Measurements from ENCODE around the gene CSNK1D.
"Not testable (repeated sequence)": the region's sequence is repeated elsewhere in the genome, so short reads cannot be mapped to it uniquely, and the experiment has no call there.

Gene CSNK1D

DNA sequence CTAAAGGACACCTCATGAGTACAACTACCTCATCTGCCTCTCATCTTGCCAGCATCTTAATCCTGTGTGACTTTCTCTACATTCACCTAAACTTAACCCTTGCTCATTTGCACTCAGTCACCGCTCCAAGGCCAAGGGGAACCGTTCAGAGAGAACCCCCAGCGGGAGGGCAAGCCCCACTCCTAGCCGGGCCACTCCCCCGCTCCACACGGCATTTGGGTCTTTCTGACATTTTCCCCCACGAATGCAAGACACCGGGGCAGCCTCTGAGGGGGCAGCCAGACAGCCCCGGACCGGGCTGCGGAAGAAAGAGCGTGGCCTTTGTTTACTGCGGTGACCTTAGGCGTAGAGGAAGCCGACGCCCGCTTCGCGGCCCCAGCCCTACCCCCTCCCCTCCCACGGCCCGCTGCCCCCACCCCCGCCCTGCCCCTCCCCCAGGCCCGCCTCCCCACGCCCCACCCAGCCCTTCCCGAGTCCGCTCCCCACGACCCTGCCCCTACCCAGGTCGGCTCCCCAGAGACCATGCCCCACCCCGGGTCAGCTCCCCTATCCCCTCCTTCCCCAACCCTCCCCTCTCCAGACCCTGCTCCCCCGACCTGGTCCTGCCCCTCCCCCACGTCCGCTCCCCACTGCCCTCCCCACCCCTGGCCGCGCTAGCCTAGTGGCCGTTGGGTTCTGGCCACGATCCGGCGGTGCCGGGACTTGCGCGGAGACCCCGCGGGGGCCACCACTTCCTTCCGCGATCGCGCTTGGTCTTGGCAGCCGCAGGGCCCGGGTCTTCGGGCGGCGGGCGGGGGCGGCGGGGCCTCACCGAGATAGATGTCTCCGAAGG lies 789 bp downstream of the CSNK1D start:
- DNase-seq, result peak; percentile 38 to 42

DNA sequence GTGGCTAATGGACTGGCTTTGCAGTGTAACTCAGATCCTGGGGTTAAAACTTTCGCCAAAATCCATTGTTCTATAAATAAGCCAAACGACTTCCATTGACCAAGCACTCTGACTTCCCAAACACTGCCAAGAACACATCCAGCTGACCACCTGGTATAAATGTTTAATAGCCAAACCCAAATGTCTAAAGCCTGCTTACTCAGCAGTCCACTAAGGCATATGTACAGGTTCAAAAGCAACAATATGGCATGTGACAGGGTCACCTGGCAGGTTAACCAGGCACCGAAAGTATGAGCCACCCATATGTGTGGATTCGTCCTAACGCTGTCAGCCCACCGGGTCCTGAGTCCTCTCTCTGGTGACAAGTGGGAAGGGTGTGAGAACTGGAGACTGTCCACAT lies 2.1 kb downstream of the CSNK1D start:
- no peak for DNase-seq

DNA sequence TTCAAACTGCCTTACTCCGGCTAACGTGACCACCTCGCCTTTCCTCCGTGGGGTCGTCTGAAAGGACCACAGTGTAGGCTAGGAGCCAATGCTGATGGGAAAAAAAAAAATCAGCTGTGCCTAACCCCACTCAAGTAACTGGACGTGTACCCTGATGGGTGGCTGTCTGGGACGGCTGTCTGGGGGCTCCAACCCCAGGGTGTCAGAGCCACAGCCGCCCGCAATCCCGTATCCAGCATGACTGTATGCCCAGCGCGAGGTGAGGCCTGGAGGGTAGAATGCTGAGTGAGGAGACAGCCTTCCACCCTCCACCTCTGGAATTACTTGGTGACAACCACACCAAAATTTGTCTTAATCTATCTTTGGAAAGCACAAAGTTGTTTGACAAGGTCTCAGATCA lies 2.8 kb downstream of the CSNK1D start:
- no peak for DNase-seq

DNA sequence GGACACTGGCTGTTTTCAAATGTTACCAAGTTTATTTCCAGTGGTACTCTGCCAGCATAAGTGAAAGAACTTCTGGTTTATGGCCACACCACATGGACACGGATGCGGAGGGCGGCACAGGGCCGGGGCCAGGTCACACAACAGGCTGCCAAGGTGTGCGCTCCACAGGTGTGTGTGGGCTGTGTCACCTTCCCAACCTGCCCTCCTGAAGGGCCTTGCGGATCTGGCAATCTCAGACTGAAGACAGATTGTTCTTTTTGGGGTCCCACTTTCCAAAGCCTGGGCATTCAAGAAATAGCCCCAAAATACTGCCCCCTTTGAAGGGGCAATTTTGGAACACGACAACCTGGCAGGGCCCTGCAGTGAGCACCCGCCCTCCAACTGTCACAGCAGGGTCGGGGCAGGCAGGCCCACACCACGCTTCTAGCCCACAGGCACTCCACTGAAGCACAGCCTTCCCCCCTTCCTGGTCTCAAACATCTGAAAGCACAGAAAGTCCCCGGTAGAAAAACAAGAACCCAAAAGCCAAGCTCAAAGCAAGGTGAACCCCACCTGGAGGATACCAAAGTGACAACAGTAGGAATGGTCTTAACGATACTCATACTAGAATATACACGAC lies 3.5 kb downstream of the CSNK1D start:
- no peak for DNase-seq

DNA sequence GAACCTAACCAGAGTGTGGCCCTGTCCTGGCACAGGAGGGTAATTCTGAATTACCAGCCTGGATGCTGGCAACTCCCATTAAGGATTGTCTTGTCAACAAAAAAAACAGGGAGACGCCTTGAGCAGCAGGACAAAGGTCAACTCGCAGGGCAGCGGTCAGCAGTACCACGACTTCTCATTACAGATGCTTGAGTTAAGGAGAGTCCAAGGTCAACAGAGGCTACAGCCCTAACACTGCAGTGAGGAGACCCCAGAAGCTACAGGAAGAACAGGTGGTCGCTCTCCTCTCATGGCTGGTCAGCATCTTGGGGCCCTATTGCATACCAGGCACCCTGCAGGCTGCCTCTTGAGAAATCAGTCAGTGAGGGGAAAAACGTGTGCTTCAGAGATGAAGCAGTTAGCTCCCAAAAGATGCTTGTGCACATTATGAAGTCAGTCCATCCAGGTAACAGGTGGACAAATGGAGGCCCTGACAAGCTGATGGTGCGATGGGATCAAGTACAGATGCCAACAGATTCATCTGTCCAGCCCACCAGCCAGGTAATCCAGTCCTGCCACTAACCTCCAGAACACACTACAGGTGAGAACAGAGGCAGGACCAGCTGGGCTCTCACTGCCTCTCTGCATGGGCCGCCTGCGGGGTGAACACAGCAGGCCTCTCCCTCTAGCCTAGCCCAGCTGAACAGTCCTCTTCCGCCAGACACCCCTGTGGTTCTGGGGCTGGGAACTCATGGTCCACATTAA lies 4.2 kb downstream of the CSNK1D start:
- no peak for DNase-seq

DNA sequence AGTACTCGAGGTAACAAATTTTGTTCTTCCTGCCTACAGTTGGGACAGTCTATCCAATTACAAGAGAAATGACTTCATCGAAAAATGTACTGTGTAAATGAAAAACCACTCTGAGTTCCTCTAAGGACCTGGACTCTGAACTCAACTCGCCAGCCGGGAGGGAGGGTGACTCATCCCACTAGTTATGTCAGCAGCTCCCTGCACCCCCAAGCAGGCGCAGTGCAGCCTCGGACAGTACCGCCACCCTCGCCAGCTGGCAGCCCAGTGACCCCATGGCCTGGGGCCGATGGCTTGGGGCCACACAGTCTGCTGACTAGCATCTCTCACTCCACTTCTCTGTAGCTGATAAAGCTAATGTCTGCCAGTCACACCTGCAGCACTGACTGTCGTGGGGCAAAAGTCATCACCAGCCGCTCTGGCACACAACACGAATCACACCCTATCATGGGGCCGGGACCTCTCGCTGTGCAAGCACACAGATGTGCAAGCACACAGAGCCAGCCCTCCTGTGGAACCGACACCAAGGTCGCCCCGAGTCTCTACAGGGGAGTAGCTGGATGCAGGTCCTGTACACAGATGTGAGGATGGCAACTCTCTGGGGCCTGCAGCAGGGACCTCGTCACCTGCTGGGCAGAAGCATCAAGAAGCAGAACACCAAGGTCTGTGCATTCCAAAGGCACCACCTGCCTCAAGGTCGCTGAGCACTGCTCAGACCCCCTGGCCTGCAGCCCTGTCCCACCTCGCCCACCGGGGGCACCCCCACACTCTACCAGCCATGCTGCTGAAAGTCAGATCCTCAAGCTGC lies 5.7 kb downstream of the CSNK1D start:
- peak in 1 of 2 donors; percentile 58 for DNase-seq

DNA sequence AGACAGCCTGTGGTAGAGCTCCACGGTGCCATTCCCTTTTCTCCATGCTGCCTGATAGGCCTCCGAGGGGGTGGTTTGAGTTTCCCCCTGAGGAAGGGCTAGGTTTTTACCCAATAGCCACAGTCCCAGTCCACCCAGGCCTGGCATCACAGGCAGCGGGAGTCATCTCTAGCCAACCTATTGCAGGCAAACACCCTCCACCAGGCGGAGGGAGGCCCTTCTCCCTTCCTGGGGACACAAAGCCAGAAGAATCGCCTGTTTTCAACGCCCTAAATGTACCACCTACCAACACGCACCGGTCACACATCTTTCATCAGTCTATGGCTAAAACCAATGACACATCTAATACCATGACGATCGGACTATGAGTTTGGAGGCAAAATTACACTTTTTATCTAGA lies 7.4 kb downstream of the CSNK1D start:
- DNase-seq, result no peak

DNA sequence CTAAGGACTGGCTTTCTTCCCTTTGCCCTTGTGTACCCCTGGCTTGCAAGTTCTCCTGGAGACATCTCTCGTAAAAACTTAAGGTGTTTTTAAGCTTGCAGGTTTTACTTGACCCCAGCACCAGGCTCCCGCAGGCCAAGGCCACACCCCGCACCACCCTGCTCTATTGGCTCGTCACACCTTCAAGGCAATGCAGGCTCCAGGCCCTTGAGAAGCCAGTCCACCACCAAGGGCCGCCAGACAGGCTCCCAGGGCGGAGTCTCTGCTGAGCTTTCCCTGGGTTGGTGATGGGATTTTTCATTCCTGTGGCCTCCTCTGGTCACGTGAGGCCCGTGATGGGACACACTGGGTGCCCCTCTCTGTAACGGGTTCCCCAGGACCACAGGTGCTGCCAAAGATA lies 9.9 kb downstream of the CSNK1D start:
- no peak for DNase-seq

DNA sequence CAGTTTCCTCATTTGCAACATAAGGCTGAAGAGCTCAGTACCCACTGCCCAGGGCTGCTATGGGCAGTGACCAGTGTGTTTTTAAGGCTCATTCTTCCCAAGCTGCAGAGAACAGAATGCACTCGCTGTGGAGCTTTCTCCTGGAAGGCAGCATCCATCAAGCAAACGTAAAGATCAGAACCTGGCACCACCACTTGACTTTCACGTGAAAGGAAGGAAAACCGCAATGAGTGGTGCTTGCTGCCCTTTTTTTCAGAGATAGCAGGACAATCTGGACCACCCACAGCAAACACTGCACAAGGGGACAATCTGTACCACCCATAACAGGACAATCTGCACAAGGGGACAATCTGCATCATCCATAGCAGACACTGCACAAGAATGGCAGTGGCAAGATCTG lies 11.2 kb downstream of the CSNK1D start:
- DNase-seq, result no peak

DNA sequence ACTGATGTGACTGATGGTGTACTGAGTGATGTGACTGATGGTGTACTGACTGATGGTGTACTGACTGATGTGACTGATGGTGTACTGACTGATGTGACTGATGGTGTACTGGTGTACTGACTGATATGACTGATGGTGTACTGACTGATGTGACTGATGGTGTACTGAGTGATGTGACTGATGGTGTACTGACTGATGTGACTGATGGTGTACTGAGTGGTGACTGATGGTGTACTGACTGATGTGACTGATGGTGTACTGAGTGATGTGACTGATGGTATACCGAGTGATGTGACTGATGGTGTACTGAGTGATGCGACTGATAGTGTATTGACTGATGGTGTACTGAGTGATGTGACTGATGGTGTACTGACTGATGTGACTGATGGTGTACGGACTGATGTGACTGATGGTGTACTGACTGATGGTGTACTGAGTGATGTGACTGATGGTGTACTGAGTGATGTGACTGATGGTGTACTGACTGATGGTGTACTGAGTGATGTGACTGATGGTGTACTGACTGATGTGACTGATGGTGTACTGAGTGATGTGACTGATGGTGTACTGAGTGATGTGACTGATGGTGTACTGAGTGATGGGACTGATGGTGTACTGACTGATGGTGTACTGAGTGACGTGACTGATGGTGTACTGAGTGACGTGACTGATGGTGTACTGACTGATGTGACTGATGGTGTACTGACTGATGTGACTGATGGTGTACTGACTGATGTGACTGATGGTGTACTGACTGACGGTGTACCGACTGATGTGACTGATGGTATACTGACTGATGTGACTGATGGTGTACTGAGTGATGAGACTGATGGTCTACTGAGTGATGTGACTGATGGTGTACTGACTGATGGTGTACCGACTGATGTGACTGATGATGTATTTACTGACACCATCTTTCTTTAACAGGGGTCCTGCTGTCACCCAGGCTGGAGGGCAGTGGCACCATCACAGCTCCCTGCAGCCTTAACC lies 13.2 kb downstream of the CSNK1D start:
- DNase-seq, result not testable (repeated sequence)

DNA sequence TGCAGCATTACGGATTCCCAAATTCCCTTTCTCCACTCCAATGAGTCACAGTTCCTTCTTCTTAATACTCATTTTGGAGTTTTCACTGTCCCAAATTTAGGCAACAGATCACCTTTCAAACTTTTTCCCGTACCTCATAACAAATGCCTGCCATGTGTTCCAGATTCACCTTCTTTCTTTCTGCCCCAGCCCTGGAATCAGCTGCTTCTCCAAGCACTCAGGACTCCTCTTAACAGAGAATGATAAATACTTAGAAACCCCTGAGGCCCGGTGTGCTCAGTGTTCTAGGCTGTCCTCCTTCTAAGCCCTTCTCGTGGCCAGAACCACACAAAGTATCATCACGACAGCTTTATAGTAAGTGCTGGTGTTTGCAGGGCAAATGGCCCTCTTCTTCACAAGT lies 14.9 kb downstream of the CSNK1D start:
- DNase-seq, result no peak

DNA sequence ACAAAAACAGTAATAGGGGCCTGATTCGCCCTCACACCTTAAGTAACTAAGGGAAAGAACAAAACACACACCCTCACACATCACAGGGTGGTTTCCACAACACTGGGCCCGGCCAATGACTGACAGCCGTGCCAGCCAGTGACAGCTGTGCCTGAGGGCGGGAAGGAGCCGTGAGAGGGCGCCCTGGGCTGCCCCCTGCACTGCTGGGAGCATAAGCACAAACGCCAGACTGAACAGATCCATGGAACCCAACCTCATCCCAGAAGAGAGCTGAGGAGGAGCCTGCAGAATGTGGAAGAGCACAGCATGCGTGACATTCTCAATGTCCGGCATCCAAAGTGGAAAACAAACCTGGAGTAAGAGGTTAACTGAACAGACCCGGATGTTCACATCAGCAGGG lies 16.0 kb downstream of the CSNK1D start:
- DNase-seq, result peak; percentile 63 to 67

DNA sequence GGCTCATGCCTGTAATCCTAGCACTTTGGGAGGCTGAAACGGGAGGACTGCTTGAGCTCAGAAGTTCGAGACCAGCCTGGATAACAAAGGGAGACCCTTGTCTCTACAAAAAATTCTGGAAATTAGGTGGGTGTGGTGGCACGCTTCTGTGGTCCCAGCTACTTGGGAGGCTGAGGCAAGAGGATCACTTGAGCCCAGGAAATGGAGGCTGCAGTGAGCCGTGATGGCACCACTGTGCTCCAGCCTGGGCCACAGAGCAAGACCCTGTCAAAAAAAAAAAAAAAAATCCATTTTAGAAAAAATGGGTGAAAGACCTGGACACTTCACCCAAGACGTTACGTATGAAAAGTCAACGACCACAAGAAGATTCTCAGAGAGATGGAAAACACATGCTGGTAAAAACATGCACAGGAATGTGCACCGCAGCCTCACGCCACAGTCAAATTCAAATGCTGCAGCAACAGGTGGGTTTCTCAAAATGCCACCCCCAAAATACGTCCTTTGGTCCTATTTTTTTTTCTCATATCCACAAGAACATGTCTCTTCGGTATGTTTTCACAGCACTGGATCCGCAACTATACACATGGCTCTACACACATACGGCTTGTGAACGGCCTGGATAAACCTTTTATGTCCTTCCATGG lies 17.1 kb downstream of the CSNK1D start:
- DNase-seq, result no peak

DNA sequence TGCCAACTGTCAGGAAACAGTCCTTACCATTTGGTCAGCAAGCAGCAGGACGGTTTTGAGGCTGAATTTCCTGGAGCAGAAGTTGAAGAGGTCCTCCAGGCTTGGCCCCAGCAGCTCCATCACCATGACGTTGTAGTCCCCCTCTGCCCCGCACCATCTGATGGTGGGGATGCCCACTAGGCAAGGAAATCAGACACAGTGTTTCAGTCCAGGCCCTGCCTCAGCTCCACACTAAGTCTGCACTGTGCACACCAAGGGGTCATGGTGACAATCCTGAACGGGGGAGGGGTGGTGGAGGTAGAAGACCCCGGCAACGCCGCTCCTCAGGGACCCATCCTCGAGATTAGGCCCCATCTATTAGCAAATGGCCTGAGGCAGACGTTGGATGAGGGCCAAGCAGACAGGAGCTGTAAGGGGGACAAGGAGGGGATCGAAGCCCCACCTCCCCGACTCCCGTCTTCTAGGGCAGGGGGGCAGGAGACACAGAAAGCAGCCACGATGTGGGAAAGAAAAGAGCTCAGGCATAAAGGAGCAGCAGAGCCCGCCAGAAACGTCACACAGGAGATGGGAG lies 18.0 kb downstream of the CSNK1D start:
- no peak for DNase-seq

DNA sequence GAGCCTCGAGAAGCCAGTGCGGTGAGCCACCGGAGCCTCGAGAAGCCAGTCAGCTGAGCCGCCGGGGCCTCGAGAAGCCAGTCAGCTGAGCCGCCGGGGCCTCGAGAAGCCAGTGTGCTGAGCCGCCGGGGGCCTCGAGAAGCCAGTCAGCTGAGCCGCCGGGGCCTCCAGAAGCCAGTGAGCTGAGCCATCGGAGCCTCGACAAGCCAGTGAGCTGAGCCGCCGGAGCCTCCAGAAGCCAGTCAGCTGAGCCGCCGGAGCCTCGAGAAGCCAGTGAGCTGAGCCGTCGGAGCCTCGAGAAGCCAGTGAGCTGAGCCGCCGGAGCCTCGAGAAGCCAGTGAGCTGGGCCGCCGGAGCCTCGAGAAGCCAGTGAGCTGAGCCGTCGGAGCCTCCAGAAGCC lies 18.8 kb downstream of the CSNK1D start:
- not testable (repeated sequence) for DNase-seq

DNA sequence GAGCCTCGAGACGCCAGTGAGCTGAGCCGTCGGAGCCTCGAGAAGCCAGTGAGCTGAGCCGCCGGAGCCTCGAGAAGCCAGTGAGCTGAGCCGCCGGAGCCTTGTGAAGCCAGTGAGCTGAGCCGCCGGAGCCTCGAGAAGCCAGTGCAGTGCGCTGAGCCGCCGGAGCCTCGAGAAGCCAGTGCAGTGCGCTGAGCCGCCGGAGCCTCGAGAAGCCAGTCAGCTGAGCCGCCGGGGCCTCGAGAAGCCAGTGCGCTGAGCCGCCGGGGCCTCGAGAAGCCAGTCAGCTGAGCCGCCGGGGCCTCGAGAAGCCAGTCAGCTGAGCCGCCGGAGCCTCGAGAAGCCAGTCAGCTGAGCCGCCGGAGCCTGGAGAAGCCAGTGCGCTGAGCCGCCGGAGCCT lies 19.4 kb downstream of the CSNK1D start:
- DNase-seq, result not testable (repeated sequence)

DNA sequence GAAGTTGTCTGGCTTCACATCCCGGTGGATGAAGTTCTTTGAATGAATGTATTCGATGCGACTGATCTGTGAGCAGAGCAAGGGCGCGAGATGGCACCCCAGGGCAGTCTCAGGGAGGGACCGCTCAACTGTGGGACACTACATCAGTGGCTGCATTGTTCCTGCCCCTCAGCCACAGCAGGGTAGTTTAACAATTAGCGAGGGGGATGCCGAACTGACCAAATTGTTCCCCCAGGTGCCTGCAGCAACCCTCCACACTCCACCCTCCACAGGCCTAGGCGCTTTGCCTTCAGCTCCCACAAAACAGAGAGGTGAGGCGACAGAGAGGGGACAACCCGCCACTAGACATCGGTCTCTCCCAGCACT lies 20.3 kb downstream of the CSNK1D start:
- no peak for DNase-seq

DNA sequence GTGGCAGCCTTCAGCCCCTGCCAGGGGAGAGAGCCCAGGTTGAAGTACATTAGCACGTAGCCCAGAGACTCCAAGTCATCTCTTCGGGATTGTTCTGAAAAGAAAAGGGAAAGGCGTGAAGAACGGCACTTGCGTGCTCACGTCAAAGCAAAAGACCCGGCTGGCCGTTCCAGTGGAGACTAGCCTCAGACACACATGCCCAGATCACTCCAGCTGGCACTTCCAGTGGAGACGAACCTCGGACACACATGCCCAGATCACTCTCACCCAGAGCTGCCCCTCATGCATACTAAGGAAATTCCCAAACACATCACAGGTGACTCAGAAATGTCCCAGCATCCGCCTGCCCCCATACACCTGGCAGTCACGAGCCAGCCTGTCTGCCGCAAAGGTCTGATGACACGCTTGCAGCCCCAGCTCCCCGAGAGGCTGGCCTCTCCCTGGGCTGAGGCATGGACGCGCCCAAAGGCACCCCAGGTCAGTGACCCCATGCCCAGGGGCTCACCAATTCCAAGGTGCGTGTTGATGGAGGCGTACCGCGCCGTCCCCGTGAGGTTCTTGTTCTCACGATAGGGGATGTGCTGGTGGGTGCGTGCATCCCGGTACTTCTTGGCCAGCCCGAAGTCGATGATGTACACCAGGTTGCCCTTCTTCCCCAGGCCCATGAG lies 20.9 kb downstream of the CSNK1D start:
- DNase-seq, result no peak

DNA sequence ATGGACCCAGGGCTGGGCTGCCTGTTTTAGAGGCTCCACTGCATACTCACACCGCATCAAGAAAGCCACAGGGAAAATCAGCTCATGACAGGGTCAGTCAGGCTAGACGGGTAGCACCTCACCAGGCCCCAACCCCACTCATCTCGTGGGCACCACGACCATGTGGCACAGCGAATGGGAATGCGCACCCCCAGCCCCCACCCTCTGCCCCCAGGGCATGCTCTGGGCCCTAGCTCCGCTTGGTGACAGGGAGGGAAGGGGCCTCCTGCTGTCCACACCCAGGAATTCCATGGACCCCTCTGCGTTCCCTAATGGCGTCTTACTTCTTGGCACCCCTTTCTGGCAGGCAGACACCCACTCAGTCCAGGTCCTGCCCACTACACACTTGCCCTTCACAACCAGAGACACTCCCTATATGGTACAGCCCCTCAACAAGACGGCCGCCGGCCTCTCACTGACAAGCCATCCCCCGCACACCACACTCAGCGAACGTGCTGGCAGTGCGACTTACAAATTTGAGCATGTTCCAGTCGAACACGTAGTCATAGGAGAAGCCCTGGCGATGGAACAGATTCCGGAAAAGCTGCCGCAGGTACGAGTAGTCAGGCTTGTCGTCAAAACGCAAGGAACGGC lies 22.5 kb downstream of the CSNK1D start:
- DNase-seq, result no peak

All from stimulated activated CD4-positive, alpha-beta T cell treated with anti-CD3 and anti-CD28 coated beads, Interleukin-2, amount 100 ng/mL, for 24 hours (primary cell).